Fibroblast of skin of scalp (primary cell): Measurements from ENCODE around the gene RAP1GAP.

Experiments used
- DNase-seq: peaks from one replicate; pipeline ENCODE4 v3.0.0-alpha.2; 2013

RAP1GAP gene

DNA sequence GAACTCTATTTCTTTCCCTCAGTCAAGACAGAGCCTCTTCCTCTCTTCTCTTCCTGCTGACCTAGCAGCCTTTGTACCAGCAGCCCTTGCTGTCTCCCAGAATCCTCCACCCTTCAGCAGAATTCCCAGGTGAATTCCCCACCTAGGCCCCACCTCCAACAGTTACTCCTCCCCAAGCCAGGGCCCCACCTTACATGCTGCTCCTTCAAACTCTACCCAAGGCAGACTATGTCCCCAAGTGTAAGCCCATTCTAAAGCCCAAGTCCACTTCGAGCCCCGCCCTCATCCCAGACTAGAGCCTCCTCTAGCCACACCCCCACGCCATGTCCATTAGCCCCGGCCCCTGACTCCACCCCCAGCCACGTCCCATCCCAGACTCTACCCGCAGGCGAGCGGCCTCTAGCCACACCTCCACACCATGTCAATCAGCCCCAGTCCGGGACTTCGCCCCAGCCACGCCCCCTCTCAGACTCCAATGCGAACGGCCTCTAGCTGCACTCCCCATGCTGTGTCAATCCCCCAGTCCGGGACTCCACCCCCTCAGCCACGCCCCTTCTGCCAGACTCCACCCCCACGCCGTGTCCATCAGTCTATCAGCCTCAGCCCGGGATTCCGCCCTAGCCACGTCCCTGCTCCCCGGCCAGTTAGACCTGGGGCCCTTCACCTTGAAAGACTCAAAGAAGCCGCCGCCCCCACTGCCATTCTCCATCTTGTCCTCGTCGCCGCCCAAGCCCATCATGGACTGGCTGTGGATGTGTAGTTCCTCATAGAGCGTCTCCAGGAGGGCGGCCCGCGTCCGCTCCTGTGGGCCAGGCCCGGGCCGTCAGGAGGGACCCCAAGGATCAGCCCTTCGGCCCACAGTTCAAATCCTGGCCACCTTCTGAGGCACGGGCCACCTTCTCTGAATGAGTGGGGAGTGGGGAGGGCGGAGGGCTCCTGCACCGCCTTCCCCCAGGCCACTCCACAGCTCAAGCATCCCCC is 61.3 kb downstream of the RAP1GAP start:
- DNase-seq = peak; percentile 80

DNA sequence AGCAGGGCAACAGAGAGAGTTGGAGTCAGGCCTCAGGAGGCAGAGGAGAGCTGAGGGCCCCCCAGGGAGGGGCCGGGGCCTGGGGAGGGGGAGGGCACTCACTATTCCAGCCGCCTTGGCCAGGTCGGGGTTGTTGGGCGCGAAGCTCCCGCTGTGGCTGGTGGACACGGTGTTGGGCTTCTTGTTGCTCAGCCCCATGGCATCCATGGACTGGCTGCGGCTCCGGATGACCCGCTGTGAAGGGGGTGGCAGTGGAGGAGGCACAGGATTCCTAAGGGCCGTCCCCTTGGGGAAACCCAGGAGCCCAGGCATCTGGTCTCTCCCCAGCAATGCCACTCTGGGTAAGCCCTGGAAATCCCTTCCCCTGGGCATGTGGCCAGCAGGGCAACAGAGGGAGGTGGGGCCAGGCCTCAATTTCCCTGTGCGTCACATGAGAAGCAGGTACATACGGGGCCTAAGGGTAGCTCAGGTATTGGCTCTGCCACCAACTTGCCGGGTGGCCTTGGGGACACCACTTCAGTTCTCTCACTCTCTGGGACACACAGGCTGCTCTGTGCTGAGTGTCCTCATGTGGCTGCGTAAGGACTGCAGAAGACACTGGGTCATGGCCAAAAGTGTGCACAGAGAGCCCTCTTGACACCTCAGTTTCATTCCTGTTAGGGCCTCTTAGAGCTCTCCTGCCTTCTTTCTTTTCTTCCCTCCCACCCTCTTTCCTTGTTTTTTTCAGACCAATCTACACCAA is 63.0 kb downstream of the RAP1GAP start:
- DNase-seq = no peak

DNA sequence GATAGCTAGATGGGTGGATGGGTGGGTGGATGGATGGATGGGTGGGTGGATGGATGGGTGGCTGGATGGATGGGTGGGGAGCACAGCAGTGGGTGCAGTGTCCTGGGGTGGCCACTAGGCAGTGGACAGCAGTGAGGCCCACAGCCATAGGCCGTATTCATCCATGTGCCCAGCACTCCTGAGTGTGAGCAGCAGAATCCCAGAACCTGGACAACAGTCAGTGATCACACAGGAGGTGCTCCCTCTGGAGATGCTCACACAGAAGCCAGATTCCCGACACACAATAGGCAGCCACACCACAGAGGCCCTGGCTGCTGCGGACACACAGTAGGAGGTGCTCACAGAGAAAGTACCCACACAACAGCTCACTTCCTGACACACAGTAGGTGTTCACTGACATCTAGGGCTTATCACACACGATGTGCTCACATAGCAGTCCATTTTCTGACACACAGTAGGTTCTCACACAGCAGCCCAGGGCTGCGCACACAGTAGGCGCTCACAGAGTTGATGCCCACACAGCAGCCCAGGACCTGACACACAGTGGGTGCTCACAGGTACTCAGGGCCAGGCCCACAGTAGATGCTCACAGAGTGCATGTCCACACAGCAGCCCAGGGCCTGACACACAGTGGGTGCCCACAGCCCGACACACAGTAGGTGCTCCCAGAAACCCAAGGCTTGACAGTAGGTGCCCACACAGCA is 64.0 kb downstream of the RAP1GAP start:
- DNase-seq = no peak

DNA sequence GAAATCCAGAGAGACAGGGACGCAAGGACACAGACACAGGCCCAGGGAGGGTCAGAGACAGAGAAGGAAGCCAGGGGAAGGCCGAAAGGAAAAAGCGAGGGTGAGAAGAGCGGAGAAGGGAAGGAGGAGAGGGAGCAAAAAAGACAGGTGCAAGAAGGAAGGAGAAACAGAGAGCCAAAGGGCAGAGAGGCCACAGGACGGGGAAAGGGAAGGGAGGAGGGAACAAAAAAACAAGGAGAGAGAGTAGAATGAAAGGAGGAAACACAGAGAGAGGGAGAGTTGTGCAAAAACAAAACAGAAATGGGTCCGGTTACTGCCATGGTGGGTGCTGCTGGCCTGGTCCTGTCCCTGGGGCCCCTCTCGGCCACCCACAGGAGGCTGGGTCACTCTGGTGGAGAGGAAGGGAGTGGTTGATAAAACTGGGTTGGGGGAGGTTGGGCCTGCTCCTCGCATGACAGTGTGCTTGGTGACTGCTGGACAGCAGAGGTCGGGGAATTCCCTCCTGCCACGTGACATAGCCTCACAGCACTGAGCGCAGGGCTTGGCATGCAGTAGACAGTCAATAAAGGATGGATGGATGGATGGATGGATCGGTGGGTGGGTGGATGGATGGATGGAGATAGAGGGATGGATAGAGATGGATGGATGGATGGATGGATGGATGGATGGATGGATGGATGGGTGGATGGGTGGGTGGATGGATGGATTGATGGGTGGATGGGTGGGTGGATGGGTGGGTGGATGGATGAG is 64.8 kb downstream of the RAP1GAP start:
- DNase-seq = no peak

DNA sequence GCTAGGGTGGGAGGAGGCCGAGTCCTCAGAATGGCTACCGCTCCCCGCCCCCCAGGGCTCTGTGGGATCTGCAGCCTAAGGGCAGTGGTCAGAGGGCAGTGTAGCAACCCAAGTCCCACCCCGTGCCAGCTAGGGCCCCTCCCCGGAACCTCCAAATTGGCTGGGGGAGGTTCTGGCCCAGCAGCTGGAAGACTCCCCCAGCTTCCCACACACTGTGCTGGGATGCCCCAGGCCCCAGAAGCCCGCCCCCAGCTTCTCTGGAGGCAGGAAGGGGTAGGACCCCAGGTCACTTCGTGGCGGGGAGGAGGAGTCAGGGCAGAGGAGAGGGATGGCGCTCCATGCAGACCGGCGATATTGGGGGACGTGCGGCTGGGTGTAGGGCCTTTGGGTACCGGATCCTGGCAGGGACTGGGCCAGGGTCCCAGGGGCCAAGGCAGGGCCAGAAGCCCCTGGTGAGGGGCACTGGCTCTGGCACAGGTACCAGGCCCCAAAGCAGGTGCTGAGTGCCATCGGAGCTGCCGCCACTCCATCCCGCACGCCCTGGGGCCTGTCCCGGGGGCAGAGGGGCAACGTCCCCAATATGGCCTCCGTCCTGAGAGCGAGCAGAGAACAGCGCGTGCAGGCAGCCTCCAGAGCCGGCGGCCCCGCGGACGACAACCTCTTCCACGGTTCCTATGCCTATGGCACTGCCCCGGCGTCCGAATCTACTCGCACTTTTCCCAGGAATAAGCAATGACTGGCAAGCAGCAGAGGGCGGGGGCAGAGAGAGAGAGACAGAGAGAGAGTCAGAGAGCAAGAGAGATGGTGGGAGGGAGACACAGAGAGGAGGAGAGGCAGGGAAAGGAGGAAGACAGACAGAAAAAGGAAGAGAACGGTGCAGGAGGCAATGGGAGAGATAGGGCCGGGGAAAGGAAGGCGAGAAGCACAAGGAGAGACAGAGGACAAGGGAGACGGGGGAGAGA is 65.7 kb downstream of the RAP1GAP start:
- DNase-seq = no peak

DNA sequence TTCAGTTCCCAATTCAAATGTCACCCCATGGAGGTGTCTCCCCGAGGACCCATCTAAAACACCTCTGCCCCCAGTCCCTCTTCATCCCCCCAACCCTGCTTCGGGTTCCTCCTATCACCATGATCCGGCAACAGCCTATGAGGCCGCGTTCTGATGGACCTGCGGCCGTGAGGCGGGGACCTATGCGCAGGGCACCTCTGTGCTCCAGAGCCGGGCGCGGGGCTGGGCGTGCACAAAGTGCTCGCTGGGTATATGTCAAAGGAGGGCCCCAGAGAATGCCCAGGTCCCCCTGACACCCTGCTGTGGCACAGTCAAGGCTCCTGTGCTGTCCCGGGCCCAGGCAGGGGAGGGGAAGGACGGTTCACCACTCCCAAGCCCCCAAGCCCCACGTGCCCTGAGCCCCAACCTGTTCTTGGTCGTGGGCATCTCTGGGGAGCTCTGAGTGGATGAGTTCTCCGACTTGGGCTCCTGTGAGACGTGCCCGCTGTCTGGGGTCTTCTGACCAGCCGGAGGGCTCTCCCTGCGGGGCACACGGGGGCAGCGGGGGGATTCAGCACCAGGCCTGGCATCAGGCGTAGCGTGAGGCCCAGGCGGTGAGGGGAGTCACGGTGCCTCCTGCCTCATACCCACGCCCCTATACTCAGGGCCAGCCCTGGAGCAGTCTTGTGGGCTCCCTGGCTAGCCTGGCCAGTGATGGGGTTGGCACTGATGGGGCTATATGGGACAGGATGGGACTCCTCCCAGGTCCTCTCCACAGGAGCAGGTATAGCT is 67.7 kb downstream of the RAP1GAP start:
- no peak for DNase-seq

DNA sequence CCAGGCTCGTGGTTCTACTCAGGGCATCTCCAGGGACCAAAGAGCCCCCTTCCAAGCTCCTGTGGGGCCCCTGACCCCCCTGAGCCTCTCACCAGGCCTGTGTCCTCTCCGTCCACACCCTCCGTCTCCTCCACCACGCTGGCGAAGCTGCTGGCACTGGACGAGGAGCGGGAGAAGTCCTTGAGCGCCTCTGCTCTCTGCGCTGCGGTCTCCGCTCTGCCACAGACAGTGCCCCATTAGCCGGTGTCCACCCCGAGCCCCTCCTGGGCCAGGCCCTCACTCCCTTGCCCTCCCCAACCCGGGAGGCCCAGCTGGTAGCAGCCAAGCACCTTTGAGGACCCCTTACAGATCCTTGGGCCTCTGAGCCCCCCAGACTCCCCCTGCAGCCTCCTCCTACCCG is 69.8 kb downstream of the RAP1GAP start:
- no peak for DNase-seq

DNA sequence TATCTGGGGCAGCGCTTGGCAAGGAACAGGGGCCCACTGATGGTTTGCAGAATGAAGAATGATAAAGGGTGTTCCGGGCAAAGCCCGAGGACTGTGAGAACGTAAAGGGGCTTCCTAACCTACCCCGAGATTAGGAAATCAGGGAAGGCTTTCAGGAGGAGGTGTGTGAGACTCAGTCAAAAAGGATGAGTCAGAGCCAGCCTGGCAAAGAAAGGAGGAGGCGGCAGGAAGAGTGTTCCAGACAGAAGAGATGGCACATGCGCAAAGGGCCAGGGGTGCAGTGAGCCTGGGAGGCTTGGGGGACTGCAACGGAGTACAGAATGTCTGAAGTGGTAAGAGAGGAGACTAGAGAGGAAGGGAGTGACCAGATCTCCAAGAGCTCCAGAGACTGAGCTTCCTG is 70.3 kb downstream of the RAP1GAP start:
- DNase-seq = no peak

DNA sequence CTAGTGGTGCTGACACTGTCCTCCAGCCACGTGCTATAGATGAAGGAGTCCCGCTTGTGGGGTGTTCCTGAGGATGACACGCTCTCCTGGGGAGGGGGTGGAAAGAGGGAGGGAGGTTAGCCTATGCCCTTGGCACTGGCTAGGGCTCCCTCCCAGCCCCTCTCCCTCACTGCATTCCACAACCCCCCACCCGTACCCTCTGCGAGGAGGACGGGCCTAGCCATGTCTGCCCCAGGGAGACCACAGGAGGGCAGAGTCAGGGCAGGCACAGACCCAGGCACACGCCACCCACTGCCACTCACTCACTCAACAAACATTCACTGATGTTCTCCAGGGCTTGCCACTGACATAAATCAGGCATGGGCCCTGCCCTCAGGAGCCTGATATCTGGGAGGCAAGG is 70.7 kb downstream of the RAP1GAP start:
- DNase-seq = no peak

DNA sequence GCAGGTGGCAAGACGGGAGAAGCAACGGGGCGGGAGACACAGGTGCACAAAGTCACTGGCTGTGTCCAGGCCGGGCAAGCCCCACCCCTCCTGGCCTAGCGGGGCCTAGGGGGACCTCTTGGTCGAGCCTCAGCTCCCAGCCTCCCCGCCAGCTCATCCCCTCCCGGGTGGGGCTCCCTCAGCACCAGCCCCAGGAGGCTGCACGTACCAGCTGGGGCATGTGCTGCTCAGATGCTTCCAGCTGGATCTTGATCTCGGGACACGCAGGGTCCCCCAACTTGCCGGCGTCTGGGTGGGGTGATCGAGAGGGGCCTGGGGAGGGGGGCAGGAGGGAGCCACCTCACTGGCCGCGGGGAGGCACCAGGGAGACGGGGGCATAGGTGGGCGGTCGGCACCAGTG is 71.4 kb downstream of the RAP1GAP start:
- no peak for DNase-seq

DNA sequence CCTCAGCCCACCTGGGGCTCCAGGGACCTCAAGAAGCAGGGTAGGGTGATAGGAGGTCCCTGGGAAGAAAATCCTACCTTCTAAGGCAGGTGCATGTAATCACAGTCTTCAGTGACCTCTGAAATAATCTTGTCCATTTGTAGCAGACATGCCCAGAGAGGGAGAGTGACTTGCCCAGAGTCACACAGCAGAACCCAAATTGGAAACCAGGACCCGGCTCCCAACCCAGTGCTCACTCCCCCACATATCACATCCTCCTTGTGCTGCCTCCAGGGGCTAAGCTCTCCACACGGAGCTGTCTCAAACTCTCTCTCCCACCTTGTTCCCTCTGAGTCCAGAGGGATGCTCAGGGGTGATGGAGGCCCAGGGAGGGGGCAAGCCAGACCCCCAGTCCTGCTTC is 72.5 kb downstream of the RAP1GAP start:
- no peak for DNase-seq

DNA sequence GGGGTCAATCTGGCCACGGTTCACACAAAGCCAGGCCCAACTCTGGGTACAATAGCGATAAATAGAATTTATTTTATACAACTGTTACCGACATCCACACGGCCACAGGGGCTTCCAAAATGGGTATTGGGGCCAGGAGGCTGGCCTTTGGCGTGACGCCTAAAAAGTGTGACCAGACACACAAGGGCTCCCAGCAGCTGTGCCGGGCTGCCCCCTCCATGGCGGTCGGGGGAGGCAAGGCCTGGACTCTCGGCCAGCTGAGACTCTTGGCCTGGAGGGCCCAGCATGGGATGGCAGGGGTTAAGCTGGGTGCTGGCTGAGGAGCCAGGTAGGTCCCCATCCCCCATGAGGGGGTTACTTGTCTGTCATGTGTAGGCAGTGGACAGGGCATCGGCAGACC is 73.0 kb downstream of the RAP1GAP start:
- no peak for DNase-seq

DNA sequence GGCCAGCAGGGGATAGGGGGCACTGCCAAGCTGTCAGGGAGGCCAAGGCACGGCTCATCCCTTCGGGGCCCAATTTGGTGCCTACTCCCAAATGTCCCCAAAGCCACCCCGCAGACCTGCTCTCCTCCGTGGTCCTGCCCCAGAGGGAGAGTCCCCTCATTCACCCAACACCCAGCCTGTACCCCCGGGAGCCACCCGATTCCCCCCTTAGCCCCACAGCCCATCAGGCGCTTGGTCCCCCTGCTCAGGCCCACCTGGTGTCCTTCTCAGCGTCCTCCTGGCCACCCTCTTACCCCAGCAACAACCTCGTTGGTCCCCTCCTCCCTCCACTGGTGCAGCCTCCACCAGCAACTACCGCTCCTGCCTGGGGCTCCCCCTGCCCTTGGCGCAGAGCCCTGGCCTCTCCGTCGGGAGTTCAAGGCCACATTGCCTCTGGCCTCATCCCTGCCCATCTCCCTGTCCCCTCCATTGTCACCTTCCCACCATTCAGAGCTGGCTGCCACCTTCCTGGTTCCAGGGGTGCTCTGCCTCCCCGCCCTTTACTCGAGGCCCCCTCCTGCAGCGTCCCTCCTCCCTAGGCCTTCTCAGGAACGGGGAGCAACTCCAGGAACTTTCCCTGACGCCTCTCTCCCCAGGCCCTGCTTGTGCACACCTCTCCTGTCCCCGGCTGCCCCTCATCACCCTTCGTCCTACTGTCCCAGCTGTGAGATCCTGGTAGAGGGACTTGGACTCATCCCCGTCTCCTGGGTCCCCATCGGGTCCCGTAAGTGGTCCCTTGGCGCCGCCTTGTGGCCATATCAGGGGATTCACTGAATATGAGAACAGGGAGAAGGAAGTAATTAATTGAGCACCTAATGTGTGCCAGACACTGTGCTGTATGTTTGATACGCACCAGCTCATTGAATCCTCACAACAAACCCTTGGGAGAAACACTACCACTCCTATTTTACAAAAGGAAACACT is 73.9 kb downstream of the RAP1GAP start:
- peak; percentile 68 for DNase-seq

DNA sequence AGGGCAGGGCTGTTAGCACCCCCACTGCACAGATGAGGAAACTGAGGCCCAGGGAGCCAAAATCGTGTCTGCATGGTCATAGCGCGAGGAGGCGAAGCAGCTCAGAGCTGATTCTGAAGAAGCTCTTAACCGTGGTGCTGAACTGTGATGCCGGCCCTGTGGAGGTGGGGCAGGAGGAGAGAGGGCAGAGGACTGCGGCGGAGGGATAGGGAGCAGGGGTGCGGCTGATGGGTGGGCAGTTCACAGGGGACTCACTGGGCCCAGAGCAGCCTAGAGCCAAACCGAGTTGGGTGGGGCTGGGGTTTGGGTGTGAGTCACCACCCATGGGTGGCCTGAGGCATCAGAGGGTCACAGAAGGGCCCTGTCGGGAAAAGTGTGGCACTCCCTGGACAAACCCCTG is 74.7 kb downstream of the RAP1GAP start:
- peak; percentile 17 for DNase-seq

DNA sequence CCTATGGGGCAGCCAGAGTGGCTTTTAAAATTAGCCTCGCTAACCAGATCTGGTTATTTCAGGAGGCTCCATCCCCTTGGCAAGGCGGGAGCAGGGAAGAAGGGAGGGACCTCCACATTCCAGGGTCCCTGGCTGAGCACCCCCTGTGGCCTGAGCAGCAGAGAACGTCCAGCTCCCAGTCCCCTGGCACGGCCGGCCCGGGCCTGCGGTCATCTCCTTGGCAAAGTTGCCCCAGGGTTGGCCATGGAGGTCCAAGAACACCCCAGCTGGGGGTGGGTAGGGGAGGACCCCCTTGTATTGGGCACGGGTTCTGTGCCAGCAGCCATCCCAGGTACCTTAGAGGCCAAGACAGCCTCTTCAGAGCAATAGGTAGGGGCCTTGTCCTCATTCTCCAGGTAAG is 75.9 kb downstream of the RAP1GAP start:
- no peak for DNase-seq

DNA sequence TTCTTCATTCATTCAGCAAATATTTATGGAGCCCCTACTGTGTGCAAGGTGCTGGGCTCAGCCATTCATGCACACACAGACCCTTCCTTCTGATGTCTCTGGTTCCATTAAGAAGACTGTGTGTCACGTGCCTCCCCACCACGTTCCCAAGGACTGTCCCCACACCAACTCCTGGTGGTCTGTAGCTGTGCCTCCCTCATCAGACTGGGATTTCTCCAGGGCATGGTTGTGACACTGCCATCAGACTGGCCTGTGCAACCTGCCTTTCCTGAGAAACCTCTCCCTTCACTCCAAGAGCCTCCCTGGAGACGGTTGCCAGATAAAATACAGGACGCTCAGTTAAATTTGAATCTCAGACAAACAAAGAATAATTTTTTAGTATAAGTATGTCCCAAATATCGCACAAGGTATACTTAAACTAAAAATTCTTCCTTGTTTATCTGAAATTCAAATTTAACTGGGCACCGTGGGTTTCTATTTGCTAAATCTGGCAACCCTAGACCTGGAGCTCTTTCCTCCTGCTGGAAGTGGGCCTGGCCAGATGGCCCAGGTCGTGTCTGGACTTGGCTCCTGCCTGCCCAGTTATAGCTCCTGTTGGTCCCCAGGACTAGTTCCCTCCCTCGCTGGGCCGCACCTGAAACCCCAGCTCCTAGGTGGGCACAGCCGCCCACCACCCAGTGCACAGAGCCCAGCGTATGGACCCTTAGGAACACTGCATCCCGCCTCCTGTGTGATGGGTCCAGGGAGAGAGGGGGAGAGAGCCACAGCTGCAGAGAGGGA is 76.9 kb downstream of the RAP1GAP start:
- no peak for DNase-seq

DNA sequence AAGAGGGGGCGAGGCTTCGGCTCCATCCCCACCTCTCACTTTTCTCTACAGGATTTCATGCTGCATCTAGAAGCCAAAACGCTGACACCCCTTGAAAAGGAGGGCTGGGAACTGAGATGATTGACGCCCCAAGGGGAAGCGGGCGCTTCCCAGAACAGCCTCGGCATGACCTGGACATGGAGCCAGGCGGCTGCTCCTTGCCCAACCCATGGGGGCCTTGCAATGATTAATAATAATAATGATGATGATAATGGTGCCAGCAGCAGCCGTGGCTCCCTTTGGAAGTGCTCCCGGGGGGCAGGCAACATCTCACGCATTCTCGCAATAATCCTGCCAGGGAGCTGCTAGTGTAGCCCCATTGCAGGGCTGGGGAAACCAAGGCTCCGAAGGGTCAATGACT is 78.2 kb downstream of the RAP1GAP start:
- no peak for DNase-seq

DNA sequence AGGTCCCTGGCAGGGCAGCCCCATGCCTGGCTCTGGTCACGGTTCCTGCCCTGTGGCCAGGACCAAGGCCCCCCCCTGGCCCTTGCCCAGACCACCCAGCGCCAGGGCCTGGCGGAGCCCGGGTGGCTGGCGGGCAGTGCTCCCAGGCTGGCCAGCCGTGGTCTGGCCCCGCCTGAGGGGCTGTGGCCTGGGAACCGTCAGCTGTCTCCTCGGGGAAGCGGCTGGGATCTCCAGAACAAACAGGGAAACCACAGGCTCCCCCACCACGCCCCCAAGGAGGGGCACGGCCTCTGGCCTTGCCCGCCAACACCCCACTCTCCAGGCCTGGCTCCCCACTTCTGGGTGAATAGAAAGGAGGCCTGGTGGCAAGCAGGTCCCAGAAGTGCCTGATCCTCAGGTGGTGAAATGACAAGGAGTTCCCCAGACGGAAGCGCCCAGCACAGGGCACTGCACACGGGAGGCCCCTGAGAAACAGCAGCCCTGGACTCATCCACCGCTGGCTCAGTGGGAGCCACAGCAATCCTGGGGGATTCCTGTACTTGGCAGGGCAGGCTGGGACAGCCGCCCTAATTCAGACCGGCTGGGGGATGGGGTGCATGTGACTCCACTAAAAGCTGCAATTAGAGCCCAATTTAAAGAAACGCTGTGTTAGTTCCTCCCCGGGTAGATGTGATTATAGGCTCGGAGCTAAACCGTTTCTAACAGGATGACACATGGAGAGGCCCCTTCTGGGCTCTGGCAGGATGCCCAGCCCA is 78.9 kb downstream of the RAP1GAP start:
- DNase-seq = no peak
